LNCAP (cell line): ENCODE results near the gene CYB5R4.

Experiments
- CTCF ChIP-seq: fragments of 450-650 bp; IDR thresholded peaks from 2 replicates; pipeline ENCODE4 v1.5.1; 2017; ENCODE audit warnings: mild to moderate bottlenecking

The CYB5R4 gene

GRCh38 chr6:83853178-83854000 is 6.1 kb upstream of the CYB5R4 start, which contains the start of gene RIPPLY2:
Gene RIPPLY2, plus strand, starts transcription at chr6:83853360. Its CDS starts 57 bp downstream, at chr6:83853417.
- TF ChIP-seq CTCF, result no peak

- no peak for TF ChIP-seq CTCF
These were observed 5.4 kb upstream of the CYB5R4 start for GRCh38 chr6:83854001-83854501.

GRCh38 chr6:83854766-83855165 is 4.7 kb upstream of the CYB5R4 start:
- no peak for TF ChIP-seq CTCF

GRCh38 chr6:83860359-83860755 is 868 bp downstream of the CYB5R4 start:
- TF ChIP-seq CTCF, result no peak

GRCh38 chr6:83860782-83861495 is 1.4 kb downstream of the CYB5R4 start:
- no peak for TF ChIP-seq CTCF

- no peak for TF ChIP-seq CTCF
These were observed 3.4 kb downstream of the CYB5R4 start for GRCh38 chr6:83862776-83863471.

GRCh38 chr6:83867043-83867442 is 7.6 kb downstream of the CYB5R4 start:
- TF ChIP-seq CTCF, result no peak
